ENCODE results near the gene C11orf97. TPM values are rescaled to one million over a fixed set of nuclear protein-coding genes. Genes with fewer than 3 reads are reported as not detected.

C11orf97 gene
- total and polyA plus RNA-seq, 2 of the 8 experiments (the other 6 are each of a cell fraction or from before 2014, with no cell fraction given) = not detected

DNA sequence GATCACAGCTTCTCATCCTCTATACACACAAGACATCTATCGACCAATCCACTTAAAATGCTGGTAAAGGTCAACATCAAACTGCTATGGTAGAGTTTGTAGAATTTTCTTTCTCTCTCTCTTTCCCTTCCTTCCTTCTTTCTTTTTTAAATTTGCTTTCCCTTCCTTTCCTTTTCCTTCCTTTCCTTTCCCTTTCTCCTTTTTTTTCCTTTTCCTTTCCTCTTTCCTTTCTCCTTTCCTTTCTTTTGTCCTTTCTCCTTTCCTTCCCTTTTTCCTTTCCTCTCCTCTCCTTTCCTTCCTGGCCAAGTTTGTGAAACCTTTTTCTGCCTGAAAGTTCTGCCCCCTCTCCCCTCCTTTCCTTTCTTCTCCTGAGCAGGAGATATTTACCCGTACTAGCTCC, 3.1 kb downstream of the C11orf97 start:
- no peak overlapping the region for H4K8ac ChIP-seq (ENCODE audit: extremely low read depth, insufficient read depth, low read length)
- no peak overlapping the region for H3K4ac ChIP-seq (replicated peaks; ENCODE audit: insufficient read length, low read depth, low read length)
- no peak overlapping the region for H3K9ac ChIP-seq (replicated peaks in 1 of 4; ENCODE audit: extremely low read depth in 1 of 4, low read depth in 3 of 4, low read length in 3 of 4)
- no peaks in the 10 kb centered on the region for H3K36me3 ChIP-seq (ENCODE audit: control insufficient read depth in 2 of 4, insufficient read depth in 4 of 4, low read length in 3 of 4)
- no peaks in the 10 kb centered on the region for H3K9me3 ChIP-seq (ENCODE audit: insufficient read depth in 2 of 2, low read depth in 1 of 2, low read length in 1 of 2)
- no peak overlapping the region for H2BK120ac ChIP-seq (replicated peaks; ENCODE audit: low read depth, low read length)
- H4K91ac ChIP-seq (replicated peaks; ENCODE audit: insufficient read length, low read length) = no peak overlapping the region
- H3K4me1 ChIP-seq (replicated peaks in 1 of 4; ENCODE audit: control insufficient read depth in 3 of 4, insufficient read depth in 4 of 4, low read length in 3 of 4) = peaks cover 0 to 4% (median 0%) of the 10 kb centered on the region in 4 experiments; a peak in 2 of 7 replicates
- no peak for TF ChIP-seq EZH2 (IDR thresholded peaks at IDR 0.05; ENCODE audit: low read depth, low read length, severe bottlenecking)
- TF ChIP-seq KDM5A (IDR thresholded peaks at IDR 0.05; ENCODE audit: low read length) = no peak
- no peak for TF ChIP-seq CHD1 (IDR thresholded peaks at IDR 0.05; ENCODE audit: low read depth, low read length)
- no peak for TF ChIP-seq SIN3A (conservative IDR thresholded peaks at IDR 0.05 in 1 of 2, IDR thresholded peaks at IDR 0.05 in 1 of 2; ENCODE audit: low read depth in 1 of 2, low read length in 2 of 2)
- no peak for TF ChIP-seq HDAC6 (IDR thresholded peaks at IDR 0.05; ENCODE audit: low read depth, low read length)
- no peak for TF ChIP-seq JUN (IDR thresholded peaks at IDR 0.05; ENCODE audit: low read depth, low read length)
- no peak for TF ChIP-seq CBX8 (IDR thresholded peaks at IDR 0.05; ENCODE audit: borderline replicate concordance, low read depth, low read length)
- no peak for TF ChIP-seq RBBP5 (IDR thresholded peaks at IDR 0.05; ENCODE audit: borderline replicate concordance, low read depth, low read length)
- TF ChIP-seq TAF1 (IDR thresholded peaks at IDR 0.05; ENCODE audit: low read depth, low read length) = no peak
- TF ChIP-seq TEAD4 (IDR thresholded peaks at IDR 0.05; ENCODE audit: low read depth, low read length) = no peak
- no peak for TF ChIP-seq POLR2AphosphoS5 (IDR thresholded peaks at IDR 0.05; ENCODE audit: low read depth, low read length)
- TF ChIP-seq KDM4A (IDR thresholded peaks at IDR 0.05; ENCODE audit: low read depth, low read length, severe bottlenecking) = no peak
- no peaks in the 10 kb centered on the region for H3K79me2 ChIP-seq (ENCODE audit: control insufficient read depth in 1 of 2, insufficient read depth in 2 of 2, low read length in 2 of 2)
- 85% methylated on average over 2 of the region's 2 CpGs; no CpG with 5 or more reads in 1 of the 2 experiments for WGBS, 2 experiments (ENCODE audit: extremely low coverage in 1 of 2, insufficient coverage in 1 of 2, insufficient read length in 1 of 2, insufficient replicate concordance in 2 of 2, low coverage in 1 of 2, low lambda C conversion rate in 2 of 2, missing lambda C conversion rate in 1 of 2)
- ChIA-PET CTCF (ENCODE audit: partially characterized antibody) (interaction anchor here (1.0 to 2.8 kb wide), 3 partner anchors 11 to 209 kb away, joined by 3 to 10 read pairs (median 3); no protein-coding TSS in a partner anchor), POLR2A (ENCODE audit: partially characterized antibody) (no interaction called here)
- H3K23ac ChIP-seq (ENCODE audit: insufficient read length) = no peak overlapping the region
- no peak overlapping the region for H3K4me2 ChIP-seq (ENCODE audit: insufficient read depth in 1 of 2, low read depth in 2 of 2, low read length in 2 of 2)
- H2BK5ac ChIP-seq (ENCODE audit: low read depth, low read length) = no peak overlapping the region
- no peak overlapping the region for H3K18ac ChIP-seq (ENCODE audit: extremely low read depth, low read length)
- DNase-seq (ENCODE audit: low read depth in 1 of 2, low spot score in 2 of 2) = no peak
- FAIRE-seq = no peak
- H2BK12ac ChIP-seq (ENCODE audit: low read depth, low read length) = no peak overlapping the region
- no peak overlapping the region for H3K4me3 ChIP-seq (ENCODE audit: extremely low read depth in 1 of 4, insufficient read depth in 2 of 4, low read depth in 3 of 4, low read length in 4 of 4)
- no peak overlapping the region for H4K5ac ChIP-seq (ENCODE audit: insufficient read length, low read depth, low read length)
- H3K14ac ChIP-seq (ENCODE audit: insufficient read length) = no peak overlapping the region
- no peak overlapping the region for H2AFZ ChIP-seq (ENCODE audit: low read length)
- peaks cover 9% of the 10 kb centered on the region for H3K23me2 ChIP-seq (ENCODE audit: low read depth, low read length)
- no peak overlapping the region for H3K27ac ChIP-seq (ENCODE audit: low read depth, low read length)
- H2BK15ac ChIP-seq (ENCODE audit: low read length) = no peak overlapping the region
- no peaks in the 10 kb centered on the region; the same call in 1 of the 2 replicates for H3K79me1 ChIP-seq (ENCODE audit: low read depth, low read length)
- peaks cover 0 to 2% of the 10 kb centered on the region in 2 experiments for H4K20me1 ChIP-seq (replicated peaks in 1 of 2; ENCODE audit: control insufficient read depth in 1 of 2, insufficient read depth in 2 of 2, low read length in 2 of 2)
- no peak overlapping the region for H3K56ac ChIP-seq (replicated peaks; ENCODE audit: insufficient read length, low read depth, low read length)
- H3K27me3 ChIP-seq (replicated peaks in 1 of 4; ENCODE audit: control insufficient read depth in 3 of 4, extremely low read depth in 1 of 4, insufficient read depth in 3 of 4, low read length in 3 of 4) = peaks cover 0 to 14% (median 13%) of the 10 kb centered on the region in 4 experiments; a peak in 5 of 7 replicates
- no peak overlapping the region for H2AK5ac ChIP-seq (ENCODE audit: low read depth, low read length)
- no peak overlapping the region for H2BK20ac ChIP-seq (ENCODE audit: low read length)

All from H1 (cell line).